HG03060 (cell line): ENCODE results near the gene TIMM23.
A peak's percentile ranks its signal among the peaks of the same experiment; 100 is the strongest.

Source experiments
- ATAC-seq: cut with Tn5 transposase; IDR thresholded peaks from one replicate; pipeline ENCODE4 v1.9.1; 2021; ENCODE audit warnings: low read depth, moderate number of reproducible peaks; ENCODE audit not compliant: unreplicated experiment

Gene TIMM23

GRCh38 chr10:46019569-46020343, 47.5 kb downstream of the TIMM23 start:
- no peak for ATAC-seq

- no peak for ATAC-seq
These were observed 48.0 kb downstream of the TIMM23 start for GRCh38 chr10:46020344-46020657.

GRCh38 chr10:46022978-46023702, 50.9 kb downstream of the TIMM23 start:
- ATAC-seq = peak; percentile 62

GRCh38 chr10:46024948-46025347, 52.7 kb downstream of the TIMM23 start:
- ATAC-seq = no peak

DNA sequence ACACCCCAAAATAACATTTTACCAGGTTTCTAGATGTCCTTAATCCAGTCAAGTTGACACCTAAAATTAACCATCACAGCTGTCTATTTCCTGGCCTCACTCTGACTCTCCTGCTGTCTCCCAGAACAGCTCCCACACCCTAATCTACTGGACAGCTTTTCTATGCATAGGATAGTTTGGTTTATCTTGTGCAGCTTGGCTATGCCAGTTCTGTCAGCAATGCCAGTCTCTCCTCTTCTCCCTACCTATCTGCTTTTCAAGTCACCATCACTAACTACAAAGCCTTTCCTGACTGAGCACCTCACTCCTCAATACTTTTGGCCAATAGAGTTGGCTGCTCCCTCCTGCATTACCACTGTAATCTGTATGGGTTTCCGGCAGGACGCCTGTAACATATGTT, 53.1 kb downstream of the TIMM23 start:
- ATAC-seq = no peak

DNA sequence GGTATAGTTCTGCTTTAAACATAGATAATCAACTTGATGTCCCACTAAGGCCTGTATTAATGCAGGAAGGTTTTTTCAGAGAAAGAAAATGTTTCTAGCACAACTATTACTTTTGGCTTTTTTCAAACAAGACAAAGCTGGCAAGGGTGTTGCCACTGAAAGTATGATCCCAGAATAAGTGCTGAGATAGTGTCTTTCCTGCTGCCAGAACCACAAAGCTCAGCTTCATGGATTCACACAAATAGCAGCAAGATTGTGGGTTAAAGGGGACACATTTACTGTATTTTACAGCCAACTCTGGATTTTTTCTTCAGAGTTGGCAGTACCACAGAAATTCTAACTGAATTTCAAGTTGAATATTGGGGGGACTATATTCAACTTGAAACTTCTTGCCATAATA, 53.8 kb downstream of the TIMM23 start:
- no peak for ATAC-seq

- ATAC-seq = no peak
These were observed 56.5 kb downstream of the TIMM23 start for GRCh38 chr10:46028584-46029460.

DNA sequence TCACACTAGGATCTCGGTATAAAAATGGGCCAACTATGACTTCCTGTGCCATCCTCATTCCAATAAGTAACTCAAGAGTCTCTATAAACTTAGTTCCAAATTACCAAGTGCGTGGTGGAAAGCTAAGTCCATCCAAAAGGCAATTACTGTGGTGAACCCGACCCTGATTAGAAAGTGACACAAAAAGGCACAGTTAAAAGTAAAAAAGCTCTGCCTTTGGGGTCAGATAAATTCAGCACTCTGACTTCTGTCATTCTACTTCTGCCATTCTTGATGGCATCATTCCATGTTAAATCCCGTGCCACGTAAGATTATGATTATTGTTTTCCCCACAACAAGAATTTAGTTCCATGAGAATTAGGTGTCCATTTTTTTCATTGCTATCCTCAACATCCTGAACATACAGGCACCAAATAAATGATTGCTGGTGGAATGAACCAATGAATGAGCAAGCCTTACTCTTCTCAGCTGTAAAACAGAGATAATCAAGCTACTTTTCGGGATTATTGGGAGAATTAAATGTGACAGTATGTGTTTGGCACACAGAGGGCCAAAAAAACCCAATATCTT, 57.3 kb downstream of the TIMM23 start:
- ATAC-seq = no peak

GRCh38 chr10:46030091-46030937, 58.0 kb downstream of the TIMM23 start, which contains the start of gene NCOA4:
Gene NCOA4, minus strand, starts transcription at chr10:46030623. Its CDS starts 13,943 bp downstream, at chr10:46016680.
- ATAC-seq = peak; percentile 92

DNA sequence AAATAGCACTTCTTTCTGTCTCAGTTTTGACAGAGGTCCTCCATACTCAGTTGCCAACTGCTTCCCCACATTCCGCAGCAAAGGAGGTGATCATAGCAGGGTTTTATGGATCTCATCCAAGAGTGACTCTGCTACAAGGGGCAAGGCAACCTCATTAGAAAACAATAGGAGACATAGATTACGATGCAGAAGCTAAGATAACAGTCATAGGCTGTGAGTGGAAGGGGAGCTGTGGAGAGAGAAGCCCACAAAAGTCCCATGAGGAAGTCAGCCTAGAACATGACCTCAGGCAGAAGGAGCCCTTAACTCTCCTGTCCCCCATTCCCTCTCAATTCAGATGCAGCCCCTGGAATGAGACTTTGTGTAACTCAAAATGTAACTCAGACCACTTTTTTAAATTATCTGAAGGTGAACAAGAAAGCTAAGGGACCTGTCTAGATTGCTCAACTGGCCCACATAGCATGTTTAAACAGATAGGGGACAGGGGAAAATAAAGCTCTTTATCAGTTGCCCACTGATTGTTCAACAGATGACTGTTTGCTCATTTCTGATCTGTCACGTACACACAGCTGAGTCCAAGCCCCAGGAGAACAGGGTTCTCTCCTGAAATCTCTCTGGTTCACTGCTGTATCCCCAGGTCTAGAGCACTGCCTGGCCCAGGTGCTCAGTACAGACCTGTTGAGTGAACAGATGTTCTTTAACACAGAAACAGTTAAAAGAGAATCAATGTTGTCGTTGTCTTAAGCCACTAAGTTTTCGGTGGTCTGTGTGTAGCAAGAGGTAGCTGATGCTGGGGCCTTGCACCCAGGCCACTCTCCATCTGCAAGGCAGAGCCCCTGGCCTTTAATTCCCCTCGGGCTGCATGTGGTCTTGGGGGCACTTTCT, 59.6 kb downstream of the TIMM23 start:
- ATAC-seq = no peak

DNA sequence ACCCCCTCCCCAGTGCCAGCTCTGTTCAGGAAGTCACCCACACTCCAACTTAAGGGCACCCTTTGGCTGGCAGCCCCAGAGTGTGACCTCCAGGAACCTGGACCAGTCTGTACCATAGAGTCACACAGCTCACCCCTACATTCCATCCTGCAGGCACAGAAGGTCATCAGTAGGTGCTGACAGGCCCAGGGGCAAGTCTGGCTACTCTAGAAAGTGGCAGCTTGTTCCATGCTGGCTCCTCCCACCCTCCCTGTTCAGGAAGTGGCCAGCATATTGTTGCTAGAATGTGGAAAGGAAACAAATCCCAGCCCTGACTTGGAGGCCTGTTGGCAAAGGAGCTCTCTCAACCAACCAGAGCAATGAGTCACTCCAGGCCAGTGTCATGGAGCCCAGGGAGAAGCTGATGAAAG, 61.3 kb downstream of the TIMM23 start:
- no peak for ATAC-seq

- ATAC-seq = no peak
These were observed 63.9 kb downstream of the TIMM23 start for GRCh38 chr10:46035923-46036849.

- no peak for ATAC-seq
These were observed 65.0 kb downstream of the TIMM23 start for GRCh38 chr10:46037107-46037825.

DNA sequence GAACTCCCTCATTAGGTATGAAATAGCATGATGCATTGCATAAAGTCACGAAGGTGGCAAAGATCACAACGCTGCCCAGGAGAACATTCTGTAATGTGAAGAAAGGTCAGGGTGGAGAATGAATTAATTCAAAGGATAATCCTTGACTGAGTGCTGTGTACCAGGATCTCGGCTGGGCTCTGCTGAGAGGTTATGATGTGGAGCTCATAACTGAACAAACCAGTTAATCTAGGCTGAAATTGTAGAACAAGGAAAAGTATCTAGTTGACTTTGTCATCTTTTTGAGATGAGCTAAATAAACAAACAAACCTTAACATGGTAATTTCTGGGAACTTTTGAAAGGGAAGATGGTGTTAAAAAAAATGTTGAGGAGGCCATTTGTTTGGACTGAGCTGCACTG, 67.7 kb downstream of the TIMM23 start:
- ATAC-seq = no peak

GRCh38 chr10:46042527-46042926, 70.2 kb downstream of the TIMM23 start:
- no peak for ATAC-seq

DNA sequence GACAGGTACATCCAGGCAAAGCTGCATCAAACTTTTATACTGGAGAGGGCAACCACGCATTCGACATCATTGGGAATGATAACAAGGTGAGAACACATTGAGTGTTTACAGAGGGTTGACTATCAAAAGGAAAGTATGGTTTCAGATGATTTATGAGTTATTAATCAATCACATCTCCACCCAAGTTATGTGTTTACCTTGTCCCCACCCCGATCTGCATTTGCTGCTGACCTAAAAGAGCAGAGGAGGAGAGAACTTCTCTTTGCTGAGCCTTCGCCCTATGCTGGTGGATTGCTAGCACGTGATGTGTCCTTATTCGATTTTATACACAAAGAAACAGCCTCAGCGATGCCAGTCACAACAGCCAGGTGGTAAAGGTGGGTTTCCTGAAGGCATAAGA, 74.0 kb downstream of the TIMM23 start, which contains the start of gene MSMB:
TSS of gene MSMB (minus strand) at position 9 of the 400 bp plus-strand sequence. CDS start 32 bp downstream, outside the sequence.
- no peak for ATAC-seq

- ATAC-seq = no peak
These were observed 75.9 kb downstream of the TIMM23 start for GRCh38 chr10:46048152-46048551.
